Breast epithelium (tissue), 4 donors: ENCODE data around the gene TENT5A. TPM values are rescaled to one million over a fixed set of nuclear protein-coding genes. Genes with fewer than 3 reads are reported as not detected.

Experiments
- DNase-seq, 2 donors: peaks; one replicate each; pipeline ENCODE4 v3.0.0-alpha.2; 2019; ENCODE audit warnings: low spot score in 2 of 2
- H3K27ac ChIP-seq, 2 donors: fragments of 200-600 bp; sonication (generic) in 1 of 2; one replicate each; pipeline ENCODE4 v1.5.1; 2016 to 2019; ENCODE audit warnings: mild to moderate bottlenecking in 1 of 2
- H3K27me3 ChIP-seq, 2 donors: fragments of 200-600 bp; sonication (generic) in 1 of 2; one replicate each; pipeline versions ENCODE4 v1.5.1 to v1.6.0; 2017 to 2019; ENCODE audit warnings: control low read depth in 1 of 2, mild to moderate bottlenecking in 1 of 2
- H3K36me3 ChIP-seq: fragments of 200-600 bp; one replicate; pipeline ENCODE4 v1.5.1; 2019
- H3K4me1 ChIP-seq, 2 donors: fragments of 200-600 bp; sonication (generic); one replicate each; pipeline ENCODE4 v1.5.1; 2016 to 2019; ENCODE audit warnings: control low read depth in 1 of 2
- H3K4me3 ChIP-seq, 3 donors: fragments of 200-600 bp; sonication (generic); 1 replicate in 2 of 3; 2 replicates in 1 of 3; pipeline ENCODE4 v1.5.1; 2016 to 2019; ENCODE audit warnings: mild to moderate bottlenecking in 3 of 3, moderate library complexity in 2 of 3
- H3K9me3 ChIP-seq, 2 donors: fragments of 200-600 bp; sonication (generic) in 1 of 2; one replicate each; pipeline ENCODE4 v1.5.1; 2016 to 2019; ENCODE audit warnings: control low read depth in 1 of 2
- CTCF ChIP-seq, 3 donors: fragments of 450-650 bp; IDR thresholded peaks; one replicate each; pipeline ENCODE4 v1.5.1; 2016 to 2017; ENCODE audit warnings: antibody characterized with exemption in 3 of 3, mild to moderate bottlenecking in 3 of 3, moderate library complexity in 3 of 3
- POLR2A ChIP-seq: fragments of 450-650 bp; IDR thresholded peaks from one replicate; pipeline ENCODE4 v1.6.1; 2016; ENCODE audit warnings: antibody characterized with exemption, mild to moderate bottlenecking, moderate library complexity
- POLR2AphosphoS5 ChIP-seq, 3 donors: sonication (generic); formaldehyde crosslinking; IDR thresholded peaks; one replicate each; pipeline ENCODE4 v1.6.1; 2017; ENCODE audit warnings: antibody characterized with exemption in 3 of 3
- intact Hi-C: fragments of 100-400 bp; cut with DNase I; formaldehyde crosslinking; loops from one replicate; pipeline ENCODE4 v1.15.1; 2023; ENCODE audit warnings: low total_unique reads
- total RNA-seq, 3 donors: library from RNA; depleted of rRNA; stranded (reverse); fragments of >200 nt; gene quantifications; one replicate each; pipeline ENCODE4 v1.1.0, GENCODE V29; 2016

Gene TENT5A
- total RNA-seq, 3 donors from 2014 or later = 24.3 to 42.4 (median 25.9) TPM

DNA sequence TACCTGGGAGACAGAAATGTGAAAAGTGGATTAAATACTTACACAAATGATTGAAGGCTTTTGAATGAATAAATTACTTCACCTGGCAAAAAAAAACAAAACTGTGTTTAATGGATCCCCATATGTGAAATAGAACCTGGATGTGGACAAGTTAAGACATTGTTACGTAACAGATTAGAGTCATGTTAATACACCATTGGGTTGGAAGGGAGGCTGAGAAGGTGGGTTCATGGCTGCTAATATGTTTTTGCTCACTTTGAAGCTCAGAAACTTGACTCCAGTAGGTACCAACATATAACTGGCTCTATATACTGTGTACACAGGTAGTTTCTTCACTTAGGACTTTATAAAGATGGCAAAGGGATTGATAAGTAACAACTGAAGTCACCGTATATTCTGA lies 21.4 kb upstream of the TENT5A start:
- H3K27ac ChIP-seq = no peak overlapping the region
- no peaks in the 10 kb centered on the region for H3K9me3 ChIP-seq
- TF ChIP-seq POLR2AphosphoS5 (IDR thresholded peaks at IDR 0.05) (no peak), POLR2A (no peak), CTCF (IDR thresholded peaks at IDR 0.05) (no peak)
- H3K4me1 ChIP-seq = no peaks in the 10 kb centered on the region
- DNase-seq = no peak
- H3K36me3 ChIP-seq = no peaks in the 10 kb centered on the region
- no peak overlapping the region for H3K4me3 ChIP-seq
- intact Hi-C loops = no loop called here
- H3K27me3 ChIP-seq = no peaks in the 10 kb centered on the region

DNA sequence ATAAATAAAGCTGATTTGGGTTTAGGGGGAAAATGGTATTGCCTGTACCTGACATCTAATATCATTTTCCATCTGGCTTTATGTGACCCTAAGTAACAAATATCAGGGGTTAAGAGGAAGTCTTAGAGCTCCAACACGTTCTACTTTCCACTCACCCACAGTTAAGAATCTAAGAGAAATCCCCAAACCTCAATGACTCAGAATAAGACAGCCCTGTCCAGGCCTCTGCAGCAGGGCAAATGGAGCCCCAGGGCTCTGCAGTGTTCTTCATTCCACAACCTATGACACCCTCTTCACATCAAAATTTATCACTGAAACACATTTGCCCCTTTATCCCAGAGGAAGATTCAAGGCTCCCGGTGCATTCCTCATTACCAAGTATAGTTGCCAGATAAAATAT lies 20.3 kb upstream of the TENT5A start:
- Histone ChIP-seq H3K27me3 (no peaks in the 10 kb centered on the region), H3K4me1 (no peaks in the 10 kb centered on the region), H3K27ac (no peak overlapping the region), H3K4me3 (no peak overlapping the region), H3K36me3 (no peaks in the 10 kb centered on the region), H3K9me3 (no peaks in the 10 kb centered on the region)
- TF ChIP-seq CTCF (IDR thresholded peaks at IDR 0.05) = no peak
- no peak for TF ChIP-seq POLR2A
- TF ChIP-seq POLR2AphosphoS5 (IDR thresholded peaks at IDR 0.05) = no peak
- DNase-seq = no peak
- intact Hi-C loops = no loop called here

GRCh38 chr6:81771097-81771496 lies 18.6 kb upstream of the TENT5A start:
- no peak for DNase-seq
- no peaks in the 10 kb centered on the region for H3K9me3 ChIP-seq
- TF ChIP-seq POLR2AphosphoS5 (IDR thresholded peaks at IDR 0.05) = no peak
- no peak for TF ChIP-seq CTCF (IDR thresholded peaks at IDR 0.05)
- no peak for TF ChIP-seq POLR2A
- H3K36me3 ChIP-seq = no peaks in the 10 kb centered on the region
- intact Hi-C loops = no loop called here
- no peaks in the 10 kb centered on the region for H3K27me3 ChIP-seq
- peaks cover 5 to 7% of the 10 kb centered on the region in 2 donors for H3K4me1 ChIP-seq
- H3K4me3 ChIP-seq = no peak overlapping the region
- H3K27ac ChIP-seq = no peak overlapping the region

DNA sequence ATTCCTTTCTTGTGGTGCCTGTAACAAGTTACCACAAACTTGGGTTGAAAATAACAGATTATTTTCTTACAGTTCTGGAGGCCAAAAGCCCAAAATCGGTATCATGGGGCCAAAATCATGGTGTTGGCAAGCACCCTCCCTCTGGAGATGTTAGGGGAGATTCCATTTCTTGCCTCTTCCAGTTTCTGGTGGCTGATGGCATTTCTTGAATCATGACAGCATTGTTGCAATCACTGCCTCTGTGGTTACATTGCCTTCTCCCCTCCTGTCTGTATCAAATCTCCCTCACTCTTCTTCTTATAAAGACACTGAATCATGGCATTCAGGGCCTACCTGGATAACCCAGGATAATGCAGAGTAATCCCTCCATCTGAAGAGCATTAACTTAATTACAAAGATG lies 17.9 kb upstream of the TENT5A start:
- intact Hi-C loops = no loop called here
- TF ChIP-seq POLR2AphosphoS5 (IDR thresholded peaks at IDR 0.05) (no peak), POLR2A (no peak), CTCF (IDR thresholded peaks at IDR 0.05) (no peak)
- H3K27ac ChIP-seq = no peak overlapping the region

DNA sequence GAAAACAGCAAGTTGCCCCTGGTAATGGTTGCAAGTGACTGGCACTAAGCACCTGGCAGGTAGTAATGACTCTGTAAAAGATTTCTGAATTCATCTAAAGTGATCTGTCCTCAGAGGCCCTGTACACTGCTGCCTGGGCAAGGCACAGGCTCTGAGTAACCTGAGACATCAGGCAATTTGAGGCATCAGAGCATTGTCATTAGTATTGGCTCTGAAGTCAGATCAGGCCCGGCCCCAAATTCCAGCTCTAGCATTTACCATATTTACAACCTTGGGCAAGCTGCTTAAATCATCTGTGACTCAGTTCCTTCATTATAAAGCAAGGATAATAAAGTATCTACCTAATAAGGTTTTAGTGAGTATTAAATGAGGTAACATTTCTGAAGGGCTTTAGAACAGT lies 17.3 kb upstream of the TENT5A start:
- no peak for TF ChIP-seq POLR2AphosphoS5 (IDR thresholded peaks at IDR 0.05)
- no peak for TF ChIP-seq CTCF (IDR thresholded peaks at IDR 0.05)
- no peak for TF ChIP-seq POLR2A
- H3K27me3 ChIP-seq = no peaks in the 10 kb centered on the region
- H3K4me3 ChIP-seq = no peak overlapping the region
- H3K9me3 ChIP-seq = no peaks in the 10 kb centered on the region
- DNase-seq = no peak
- intact Hi-C loops = no loop called here
- H3K4me1 ChIP-seq = peaks cover 5 to 7% of the 10 kb centered on the region in 2 donors
- H3K36me3 ChIP-seq = no peaks in the 10 kb centered on the region
- H3K27ac ChIP-seq = no peak overlapping the region

More for the DNA sequence above, 17.9 kb upstream of the TENT5A start:
- no peaks in the 10 kb centered on the region for H3K9me3 ChIP-seq
- H3K36me3 ChIP-seq = no peaks in the 10 kb centered on the region
- peaks cover 5 to 7% of the 10 kb centered on the region in 2 donors for H3K4me1 ChIP-seq
- DNase-seq = no peak
- H3K4me3 ChIP-seq = no peak overlapping the region
- H3K27me3 ChIP-seq = no peaks in the 10 kb centered on the region
